ENCODE data around the gene THRA. TPM values are rescaled to one million over a fixed set of nuclear protein-coding genes. Genes with fewer than 3 reads are reported as not detected.
A peak's percentile ranks its signal among the peaks of the same experiment; 100 is the strongest.

Gene THRA
- total and polyA plus RNA-seq, 9 of the 15 experiments (the other 6 are each of a cell fraction or from before 2014, with no cell fraction given) = 0.34 to 23.4 (median 12.7) TPM

DNA sequence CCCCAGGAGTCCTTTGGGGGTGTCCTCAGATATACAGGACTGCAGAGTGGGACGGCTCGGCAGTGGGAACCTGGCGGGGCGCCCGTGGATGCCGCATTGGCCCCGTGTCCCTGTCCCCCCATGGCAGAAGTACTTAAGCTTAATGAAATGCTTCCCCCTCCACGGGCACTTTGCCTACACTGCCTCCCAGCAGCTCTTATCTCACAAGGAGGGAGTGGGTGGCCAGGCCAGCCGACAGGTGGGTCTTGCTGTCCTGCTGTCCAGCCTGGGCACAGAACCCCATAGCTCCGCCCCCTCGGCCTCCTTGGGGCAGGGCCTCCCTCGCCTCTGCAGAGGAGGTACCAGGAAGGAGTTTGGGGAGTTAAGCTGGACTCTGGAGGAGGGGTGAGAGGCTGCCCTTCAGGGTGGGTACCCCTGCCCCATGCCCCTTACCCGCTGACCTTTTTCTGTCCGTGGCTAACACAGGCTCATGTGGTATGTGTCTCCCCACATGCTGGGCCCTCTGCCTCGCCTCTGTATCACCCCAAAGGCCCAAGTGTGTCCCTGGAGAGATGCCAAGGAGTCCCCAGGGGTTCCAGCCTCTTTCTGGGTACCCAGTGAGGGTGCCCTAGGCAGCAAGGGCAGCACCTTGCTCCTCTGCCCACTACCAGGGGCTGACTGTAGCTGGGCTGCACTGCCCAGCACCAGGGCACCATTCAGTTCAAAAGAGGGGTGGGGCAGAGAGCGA lies 8.7 kb downstream of the THRA start (continued):
- TF ChIP-seq HCFC1 (IDR thresholded peaks at IDR 0.05; ENCODE audit: low read depth, low read length) (no peak), FOSL1 (tag; conservative IDR thresholded peaks at IDR 0.05) (no peak), RFX5 (IDR thresholded peaks at IDR 0.05; ENCODE audit: low read depth, low read length) (no peak), POLR2AphosphoS5 (IDR thresholded peaks at IDR 0.05; ENCODE audit: control insufficient read depth, insufficient read depth, low read depth, low read length) (no peak), ZNF23 (CRISPR knock-in tag; IDR thresholded peaks at IDR 0.05) (no peak), ARID1B (IDR thresholded peaks at IDR 0.05) (no peak), ARID2 (IDR thresholded peaks at IDR 0.05) (no peak), PTTG1 (tag; IDR thresholded peaks at IDR 0.05; ENCODE audit: low read depth) (no peak), CHD4 (IDR thresholded peaks at IDR 0.05; ENCODE audit: insufficient read depth, insufficient replicate concordance, low read depth, low read length, poor library complexity, severe bottlenecking) (no peak), CREB1 (IDR thresholded peaks at IDR 0.05) (no peak), CREB1 (CRISPR knock-in tag; IDR thresholded peaks at IDR 0.05) (no peak)
- TF ChIP-seq, protein P1, sequence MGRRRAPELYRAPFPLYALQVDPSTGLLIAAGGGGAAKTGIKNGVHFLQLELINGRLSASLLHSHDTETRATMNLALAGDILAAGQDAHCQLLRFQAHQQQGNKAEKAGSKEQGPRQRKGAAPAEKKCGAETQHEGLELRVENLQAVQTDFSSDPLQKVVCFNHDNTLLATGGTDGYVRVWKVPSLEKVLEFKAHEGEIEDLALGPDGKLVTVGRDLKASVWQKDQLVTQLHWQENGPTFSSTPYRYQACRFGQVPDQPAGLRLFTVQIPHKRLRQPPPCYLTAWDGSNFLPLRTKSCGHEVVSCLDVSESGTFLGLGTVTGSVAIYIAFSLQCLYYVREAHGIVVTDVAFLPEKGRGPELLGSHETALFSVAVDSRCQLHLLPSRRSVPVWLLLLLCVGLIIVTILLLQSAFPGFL (CRISPR knock-in tag; IDR thresholded peaks at IDR 0.05) = no peak
- TF ChIP-seq, protein P2, sequence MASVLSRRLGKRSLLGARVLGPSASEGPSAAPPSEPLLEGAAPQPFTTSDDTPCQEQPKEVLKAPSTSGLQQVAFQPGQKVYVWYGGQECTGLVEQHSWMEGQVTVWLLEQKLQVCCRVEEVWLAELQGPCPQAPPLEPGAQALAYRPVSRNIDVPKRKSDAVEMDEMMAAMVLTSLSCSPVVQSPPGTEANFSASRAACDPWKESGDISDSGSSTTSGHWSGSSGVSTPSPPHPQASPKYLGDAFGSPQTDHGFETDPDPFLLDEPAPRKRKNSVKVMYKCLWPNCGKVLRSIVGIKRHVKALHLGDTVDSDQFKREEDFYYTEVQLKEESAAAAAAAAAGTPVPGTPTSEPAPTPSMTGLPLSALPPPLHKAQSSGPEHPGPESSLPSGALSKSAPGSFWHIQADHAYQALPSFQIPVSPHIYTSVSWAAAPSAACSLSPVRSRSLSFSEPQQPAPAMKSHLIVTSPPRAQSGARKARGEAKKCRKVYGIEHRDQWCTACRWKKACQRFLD (CRISPR knock-in tag; IDR thresholded peaks at IDR 0.05) = peak; percentile 46; the same call in 1 of the 2 replicates
- TF ChIP-seq, protein P3, sequence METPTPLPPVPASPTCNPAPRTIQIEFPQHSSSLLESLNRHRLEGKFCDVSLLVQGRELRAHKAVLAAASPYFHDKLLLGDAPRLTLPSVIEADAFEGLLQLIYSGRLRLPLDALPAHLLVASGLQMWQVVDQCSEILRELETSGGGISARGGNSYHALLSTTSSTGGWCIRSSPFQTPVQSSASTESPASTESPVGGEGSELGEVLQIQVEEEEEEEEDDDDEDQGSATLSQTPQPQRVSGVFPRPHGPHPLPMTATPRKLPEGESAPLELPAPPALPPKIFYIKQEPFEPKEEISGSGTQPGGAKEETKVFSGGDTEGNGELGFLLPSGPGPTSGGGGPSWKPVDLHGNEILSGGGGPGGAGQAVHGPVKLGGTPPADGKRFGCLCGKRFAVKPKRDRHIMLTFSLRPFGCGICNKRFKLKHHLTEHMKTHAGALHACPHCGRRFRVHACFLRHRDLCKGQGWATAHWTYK (CRISPR knock-in tag; IDR thresholded peaks at IDR 0.05) = no peak
- TF ChIP-seq, protein P4, sequence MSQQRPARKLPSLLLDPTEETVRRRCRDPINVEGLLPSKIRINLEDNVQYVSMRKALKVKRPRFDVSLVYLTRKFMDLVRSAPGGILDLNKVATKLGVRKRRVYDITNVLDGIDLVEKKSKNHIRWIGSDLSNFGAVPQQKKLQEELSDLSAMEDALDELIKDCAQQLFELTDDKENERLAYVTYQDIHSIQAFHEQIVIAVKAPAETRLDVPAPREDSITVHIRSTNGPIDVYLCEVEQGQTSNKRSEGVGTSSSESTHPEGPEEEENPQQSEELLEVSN (IDR thresholded peaks at IDR 0.05; ENCODE audit: borderline replicate concordance in 1 of 2, extremely low read depth in 1 of 2, insufficient read depth in 1 of 2, insufficient read length in 1 of 2, low read depth in 1 of 2, low read length in 1 of 2, poor library complexity in 1 of 2, severe bottlenecking in 1 of 2) = no peak
- TF ChIP-seq, protein P5, sequence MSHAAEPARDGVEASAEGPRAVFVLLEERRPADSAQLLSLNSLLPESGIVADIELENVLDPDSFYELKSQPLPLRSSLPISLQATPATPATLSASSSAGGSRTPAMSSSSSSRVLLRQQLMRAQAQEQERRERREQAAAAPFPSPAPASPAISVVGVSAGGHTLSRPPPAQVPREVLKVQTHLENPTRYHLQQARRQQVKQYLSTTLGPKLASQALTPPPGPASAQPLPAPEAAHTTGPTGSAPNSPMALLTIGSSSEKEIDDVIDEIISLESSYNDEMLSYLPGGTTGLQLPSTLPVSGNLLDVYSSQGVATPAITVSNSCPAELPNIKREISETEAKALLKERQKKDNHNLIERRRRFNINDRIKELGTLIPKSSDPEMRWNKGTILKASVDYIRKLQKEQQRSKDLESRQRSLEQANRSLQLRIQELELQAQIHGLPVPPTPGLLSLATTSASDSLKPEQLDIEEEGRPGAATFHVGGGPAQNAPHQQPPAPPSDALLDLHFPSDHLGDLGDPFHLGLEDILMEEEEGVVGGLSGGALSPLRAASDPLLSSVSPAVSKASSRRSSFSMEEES (CRISPR knock-in tag; IDR thresholded peaks at IDR 0.05) = no peak

Data from K562 (cell line).